Psoas muscle (tissue), 8 donors: ENCODE measurements around the gene TPP1. TPM values are rescaled to one million over a fixed set of nuclear protein-coding genes. Genes with fewer than 3 reads are reported as not detected.

Experiments
- ATAC-seq, 4 donors: fragments of 200-7000 bp; cut with Tn5 transposase; one replicate each; pipeline ENCODE4 v1.9.1; 2020; ENCODE audit warnings: moderate library complexity in 3 of 4, mild to moderate bottlenecking in 2 of 4
- DNase-seq, 2 donors: peaks; one replicate each; pipeline ENCODE4 v3.0.0-alpha.2; 2020
- H3K27ac ChIP-seq: fragments of 200-600 bp; one replicate; pipeline ENCODE4 v1.8.0; 2022
- H3K27me3 ChIP-seq, 3 donors: fragments of 200-600 bp in 1 of 3; one replicate each; pipeline versions ENCODE4 v1.6.1 to v1.8.0; 2013 to 2022; ENCODE audit warnings: low read length in 2 of 3, mild to moderate bottlenecking in 2 of 3, moderate library complexity in 1 of 3; ENCODE audit not compliant: insufficient read depth in 3 of 3
- H3K36me3 ChIP-seq, 2 donors: fragments of 200-600 bp in 1 of 2; one replicate each; pipeline versions ENCODE4 v1.6.1 to v1.8.0; 2013 to 2022; ENCODE audit warnings: low read depth in 1 of 2, mild to moderate bottlenecking in 1 of 2, moderate library complexity in 1 of 2; ENCODE audit not compliant: insufficient read depth in 1 of 2
- H3K4me1 ChIP-seq: fragments of 200-600 bp; one replicate; pipeline ENCODE4 v1.8.0; 2022
- H3K4me3 ChIP-seq: fragments of 200-600 bp; one replicate; pipeline ENCODE4 v1.8.0; 2022; ENCODE audit warnings: mild to moderate bottlenecking
- H3K9me3 ChIP-seq: fragments of 200-600 bp; one replicate; pipeline ENCODE4 v1.8.0; 2022
- WGBS, 3 donors: extraction: QIAGEN DNeasy Blood & Tissue Kit; methylation state at CpG; one replicate each; pipeline versions ENCODE4 v1.1.6 to v1.1.7; 2013; 5-methylcytosine and 5-hydroxymethylcytosine counted together
- intact Hi-C, 2 donors: fragments of 100-400 bp; cut with DNase I; formaldehyde crosslinking; loops; one replicate each; pipeline versions ENCODE4 v1.11.0 to v1.14.2; 2022
- polyA plus RNA-seq, 3 donors: library from polyadenylated mRNA; stranded (reverse); fragments of 200-250 nt; gene quantifications; one replicate each; pipeline ENCODE4 v1.2.3, GENCODE V29; 2013
- total RNA-seq, 4 donors: library from RNA; stranded (reverse); fragmentation: NEBNext Ultra II Directional in 2 of 4; extraction: Animal tissue kit (Norgen Biotek cat#: 25700) in 2 of 4; gene quantifications; one replicate each; pipeline versions ENCODE4 v1.2.1 to v1.2.4, GENCODE V29; 2021 to 2023
- TF ChIP-seq, protein P1 (sequence below): fragments of 200-600 bp; IDR thresholded peaks from one replicate; pipeline ENCODE4 v1.8.0; 2022; ENCODE audit warnings: antibody characterized with exemption
- donor health status: healthy with polysubstance abuse.
- donor health status: DM: no; HTN: no; CAD: no; lungs with moderate emphysema.
- donor health status: Bipolar disorder and iron deficiency.
- donor health status: healthy.
- donor health status: DM: yes; HTN: yes; CAD: no.
- donor health status: DM: no; HTN: no; CAD: no.
- donor health status: DM: no; HTN: no; CAD: no.
- donor health status: DM: yes; HTN: yes; CAD: no.

The TPP1 gene
- total and polyA plus RNA-seq, 7 donors = 11.8 to 50.2 (median 30.0) TPM

DNA sequence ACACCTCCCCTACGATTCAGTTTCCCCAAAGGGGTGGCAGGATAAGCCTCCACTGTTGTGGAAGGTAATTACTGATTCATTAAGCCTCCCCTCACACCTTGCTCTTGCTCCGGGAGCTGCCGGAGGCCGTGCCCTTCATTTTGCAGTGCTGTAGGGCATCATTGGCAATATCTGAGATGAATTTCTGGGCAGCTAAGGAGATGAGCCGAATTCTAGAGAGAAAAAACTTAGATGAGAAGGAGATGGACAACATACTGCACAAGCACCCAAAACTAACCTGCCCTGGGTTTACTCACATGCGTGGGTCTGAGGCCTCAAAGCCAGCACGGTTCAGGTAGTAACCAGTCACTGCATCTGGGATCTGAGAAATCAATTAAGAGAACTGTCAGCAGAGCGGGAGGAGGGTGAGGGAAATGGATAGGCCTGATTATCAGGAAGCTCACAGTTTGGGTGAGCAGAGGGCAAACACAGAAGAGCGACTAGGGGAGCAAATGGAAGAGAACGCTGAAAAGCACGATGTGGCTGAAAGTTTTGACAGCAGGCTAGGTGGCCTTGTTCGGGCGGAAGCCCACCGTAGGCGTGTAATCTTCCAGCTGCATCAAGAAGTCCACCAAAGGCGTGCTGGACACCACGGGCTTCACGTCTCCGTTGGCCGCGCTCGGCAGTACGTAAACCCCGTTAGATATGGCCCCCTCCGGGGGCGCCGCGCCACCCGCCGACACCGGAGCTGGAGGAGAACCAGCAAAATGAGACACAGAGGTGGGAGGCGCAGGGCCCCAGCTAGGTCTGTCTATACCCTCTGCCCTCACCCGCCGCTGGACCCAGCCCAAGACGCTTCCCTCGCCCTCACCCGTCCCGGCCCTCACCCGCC lies 7.9 kb downstream of the TPP1 start:
- ATAC-seq = peak in 3 of 4 donors; percentile 5 to 12 (median 6)
- Histone ChIP-seq H3K27ac (peak overlapping the region; percentile 100), H3K27me3 (no peaks in the 10 kb centered on the region), H3K36me3 (peaks cover 16 to 69% of the 10 kb centered on the region in 2 donors), H3K9me3 (no peaks in the 10 kb centered on the region), H3K4me3 (peak overlapping the region; percentile 80), H3K4me1 (peaks cover 41% of the 10 kb centered on the region)
- intact Hi-C loops = loop anchor here (5.0 to 10.0 kb wide), 2 partner anchors 129 to 377 kb away; partner anchors contain the start of genes ARFIP2 (in 1 of the 2), CNGA4 (in 1 of the 2), FHIP1B (in 1 of the 2) and TIMM10B (in 1 of the 2)
- peak; percentile 57 to 77 for DNase-seq
- WGBS, 3 donors = 10 to 16% (median 10%) methylated on average over 27 to 39 of the region's 39 CpGs
- TF ChIP-seq, protein P1, sequence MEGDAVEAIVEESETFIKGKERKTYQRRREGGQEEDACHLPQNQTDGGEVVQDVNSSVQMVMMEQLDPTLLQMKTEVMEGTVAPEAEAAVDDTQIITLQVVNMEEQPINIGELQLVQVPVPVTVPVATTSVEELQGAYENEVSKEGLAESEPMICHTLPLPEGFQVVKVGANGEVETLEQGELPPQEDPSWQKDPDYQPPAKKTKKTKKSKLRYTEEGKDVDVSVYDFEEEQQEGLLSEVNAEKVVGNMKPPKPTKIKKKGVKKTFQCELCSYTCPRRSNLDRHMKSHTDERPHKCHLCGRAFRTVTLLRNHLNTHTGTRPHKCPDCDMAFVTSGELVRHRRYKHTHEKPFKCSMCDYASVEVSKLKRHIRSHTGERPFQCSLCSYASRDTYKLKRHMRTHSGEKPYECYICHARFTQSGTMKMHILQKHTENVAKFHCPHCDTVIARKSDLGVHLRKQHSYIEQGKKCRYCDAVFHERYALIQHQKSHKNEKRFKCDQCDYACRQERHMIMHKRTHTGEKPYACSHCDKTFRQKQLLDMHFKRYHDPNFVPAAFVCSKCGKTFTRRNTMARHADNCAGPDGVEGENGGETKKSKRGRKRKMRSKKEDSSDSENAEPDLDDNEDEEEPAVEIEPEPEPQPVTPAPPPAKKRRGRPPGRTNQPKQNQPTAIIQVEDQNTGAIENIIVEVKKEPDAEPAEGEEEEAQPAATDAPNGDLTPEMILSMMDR = no peak

DNA sequence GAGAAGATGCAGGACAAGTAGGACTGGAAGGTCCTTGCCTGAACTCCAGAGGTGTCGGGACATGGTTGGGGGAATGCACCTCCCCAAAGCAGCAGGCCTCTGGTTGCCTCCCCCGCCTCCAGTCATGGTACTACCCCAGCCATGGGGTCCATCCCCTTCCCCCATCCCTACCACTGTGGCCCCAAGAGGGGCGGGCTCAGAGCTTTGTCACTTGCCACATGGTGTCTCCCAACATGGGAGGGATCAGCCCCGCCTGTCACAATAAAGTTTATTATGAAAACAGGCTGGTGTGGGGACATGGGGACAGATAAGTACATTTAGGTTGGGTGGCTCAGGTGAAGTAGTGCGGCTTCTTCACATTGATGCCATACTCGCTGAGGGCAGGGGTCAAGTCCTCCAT lies 8.6 kb downstream of the TPP1 start:
- H3K4me1 ChIP-seq = peaks cover 48% of the 10 kb centered on the region
- H3K27me3 ChIP-seq = no peaks in the 10 kb centered on the region
- TF ChIP-seq, protein P1 = no peak
- peak overlapping the region; percentile 100 for H3K27ac ChIP-seq
- 85 to 92% (median 86%) methylated on average over 6 of the region's 6 CpGs for WGBS, 3 donors
- peak overlapping the region; percentile 80 for H3K4me3 ChIP-seq
- intact Hi-C loops = loop anchor here (5.0 to 10.0 kb wide), 2 partner anchors 128 to 376 kb away; partner anchors contain the start of genes ARFIP2 (in 1 of the 2), CNGA4 (in 1 of the 2), FHIP1B (in 1 of the 2) and TIMM10B (in 1 of the 2)
- DNase-seq = no peak
- no peaks in the 10 kb centered on the region for H3K9me3 ChIP-seq
- peaks cover 16 to 62% of the 10 kb centered on the region in 2 donors for H3K36me3 ChIP-seq
- no peak for ATAC-seq

DNA sequence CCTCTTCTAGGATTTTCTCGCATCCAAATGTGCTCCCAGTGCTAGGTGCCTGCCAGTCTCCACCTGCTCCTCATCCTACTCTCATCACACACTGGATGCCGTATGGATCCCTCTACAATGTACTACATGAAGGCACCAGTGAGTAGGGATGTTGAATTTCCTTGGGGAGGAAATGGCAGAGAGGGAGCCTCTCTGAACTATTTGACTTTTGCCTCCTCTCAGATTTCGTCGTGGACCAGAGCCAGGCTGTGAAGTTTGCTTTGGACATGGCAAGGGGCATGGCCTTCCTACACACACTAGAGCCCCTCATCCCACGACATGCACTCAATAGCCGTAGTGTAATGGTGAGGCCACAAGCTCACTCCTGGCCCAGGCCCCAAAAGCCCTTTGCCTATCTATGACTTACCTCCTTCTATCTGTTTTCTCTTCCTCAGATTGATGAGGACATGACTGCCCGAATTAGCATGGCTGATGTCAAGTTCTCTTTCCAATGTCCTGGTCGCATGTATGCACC lies 9.7 kb downstream of the TPP1 start:
- no peak for ATAC-seq
- no peaks in the 10 kb centered on the region for H3K9me3 ChIP-seq
- H3K27me3 ChIP-seq = no peaks in the 10 kb centered on the region
- 66 to 73% (median 70%) methylated on average over 8 of the region's 8 CpGs for WGBS, 3 donors
- TF ChIP-seq, protein P1 = no peak
- intact Hi-C loops = loop anchor here (5.0 to 10.0 kb wide), 4 partner anchors 127 to 375 kb away; partner anchors contain the start of genes ARFIP2 (in 1 of the 2), CNGA4 (in 1 of the 2), FHIP1B (in 1 of the 2) and SMPD1 (in 1 of the 2)
- peaks cover 16 to 51% of the 10 kb centered on the region in 2 donors for H3K36me3 ChIP-seq
- no peak overlapping the region for H3K4me3 ChIP-seq
- DNase-seq = no peak
- peaks cover 59% of the 10 kb centered on the region for H3K4me1 ChIP-seq
- H3K27ac ChIP-seq = peak overlapping the region; percentile 100

DNA sequence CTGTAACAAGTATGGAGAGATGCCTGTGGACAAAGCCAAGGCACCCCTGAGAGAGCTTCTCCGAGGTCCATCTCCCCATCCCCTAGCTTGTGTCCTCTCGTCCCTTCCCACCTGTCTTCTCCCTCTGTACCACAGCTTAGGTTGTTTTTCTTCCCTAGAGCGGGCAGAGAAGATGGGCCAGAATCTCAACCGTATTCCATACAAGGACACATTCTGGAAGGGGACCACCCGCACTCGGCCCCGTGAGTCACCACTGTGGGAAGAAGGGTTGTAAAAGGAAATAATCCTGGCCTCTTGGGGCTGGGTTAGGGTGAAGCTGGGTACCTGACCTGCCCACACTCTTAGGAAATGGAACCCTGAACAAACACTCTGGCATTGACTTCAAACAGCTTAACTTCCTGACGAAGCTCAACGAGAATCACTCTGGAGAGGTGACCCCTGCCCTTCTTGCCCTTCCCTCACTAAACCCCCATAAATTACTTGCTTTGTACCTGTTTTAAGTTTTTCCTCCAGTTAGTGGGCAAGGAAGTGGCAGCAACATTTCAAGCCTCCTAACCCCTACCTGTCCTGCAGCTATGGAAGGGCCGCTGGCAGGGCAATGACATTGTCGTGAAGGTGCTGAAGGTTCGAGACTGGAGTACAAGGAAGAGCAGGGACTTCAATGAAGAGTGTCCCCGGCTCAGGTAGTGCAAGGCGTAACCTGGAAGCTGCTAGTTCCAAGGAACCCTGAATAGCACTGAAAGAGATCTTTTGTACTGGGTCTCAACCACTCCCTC lies 10.3 kb downstream of the TPP1 start:
- no peaks in the 10 kb centered on the region for H3K9me3 ChIP-seq
- ATAC-seq (no peak), DNase-seq (no peak)
- WGBS, 3 donors = 71 to 82% (median 73%) methylated on average over 14 of the region's 14 CpGs
- H3K4me3 ChIP-seq = no peak overlapping the region
- peaks cover 60% of the 10 kb centered on the region for H3K4me1 ChIP-seq
- peak overlapping the region; percentile 100 for H3K27ac ChIP-seq
- peaks cover 16 to 45% of the 10 kb centered on the region in 2 donors for H3K36me3 ChIP-seq
- no peaks in the 10 kb centered on the region for H3K27me3 ChIP-seq
- TF ChIP-seq, protein P1 = no peak
- intact Hi-C loops = loop anchor here (5.0 to 10.0 kb wide), 2 partner anchors 137 to 214 kb away; partner anchors contain the start of genes SMPD1 (in 1 of the 2) and TRIM3 (in 1 of the 2)
